HG02852 (cell line): Measurements from ENCODE around the gene SUGT1.
A peak's percentile ranks its signal among the peaks of the same experiment; 100 is the strongest.
"Not testable (repeated sequence)": the region's sequence is repeated elsewhere in the genome, so short reads cannot be mapped to it uniquely, and the experiment has no call there.

Experiments used
- ATAC-seq: cut with Tn5 transposase; IDR thresholded peaks from one replicate; pipeline ENCODE4 v1.9.1; 2021; ENCODE audit warnings: mild to moderate bottlenecking, moderate library complexity; ENCODE audit not compliant: unreplicated experiment

SUGT1 gene

GRCh38 chr13:52665325-52665724, 12.7 kb downstream of the SUGT1 start:
- no peak for ATAC-seq

- ATAC-seq = no peak
Observed at GRCh38 chr13:52669677-52670076, 17.0 kb downstream of the SUGT1 start.

- no peak for ATAC-seq
Observed at GRCh38 chr13:52670726-52671125, 18.1 kb downstream of the SUGT1 start.

- no peak for ATAC-seq
Observed at GRCh38 chr13:52673465-52673864, 20.8 kb downstream of the SUGT1 start.

GRCh38 chr13:52677823-52678222, 25.2 kb downstream of the SUGT1 start:
- ATAC-seq = no peak

- ATAC-seq = not testable (repeated sequence)
Observed at GRCh38 chr13:52685806-52686205, 33.2 kb downstream of the SUGT1 start.

- no peak for ATAC-seq
Observed at GRCh38 chr13:52686376-52686775, 33.7 kb downstream of the SUGT1 start.

- peak; percentile 89 for ATAC-seq
Observed at GRCh38 chr13:52695856-52696255, 43.2 kb downstream of the SUGT1 start.

GRCh38 chr13:52696566-52696965, 43.9 kb downstream of the SUGT1 start:
- ATAC-seq = no peak

- no peak for ATAC-seq
Observed at GRCh38 chr13:52701728-52702465, 49.3 kb downstream of the SUGT1 start.

- ATAC-seq = no peak
Observed at GRCh38 chr13:52703482-52703881, 50.8 kb downstream of the SUGT1 start.

- ATAC-seq = no peak
Observed at GRCh38 chr13:52706081-52706480, 53.4 kb downstream of the SUGT1 start.

- no peak for ATAC-seq
Observed at GRCh38 chr13:52707375-52707774, 54.7 kb downstream of the SUGT1 start.

- ATAC-seq = not testable (repeated sequence)
Observed at GRCh38 chr13:52708266-52708665, 55.6 kb downstream of the SUGT1 start.

GRCh38 chr13:52711286-52711685, 58.6 kb downstream of the SUGT1 start:
- ATAC-seq = no peak

- no peak for ATAC-seq
Observed at GRCh38 chr13:52712385-52712784, 59.7 kb downstream of the SUGT1 start.

- no peak for ATAC-seq
Observed at GRCh38 chr13:52713894-52714293, 61.3 kb downstream of the SUGT1 start.

GRCh38 chr13:52720904-52721303, 68.3 kb downstream of the SUGT1 start:
- ATAC-seq = not testable (repeated sequence)

- not testable (repeated sequence) for ATAC-seq
Observed at GRCh38 chr13:52721356-52721755, 68.7 kb downstream of the SUGT1 start.

- no peak for ATAC-seq
Observed at GRCh38 chr13:52723181-52723580, 70.5 kb downstream of the SUGT1 start.

GRCh38 chr13:52725302-52725701, 72.7 kb downstream of the SUGT1 start:
- no peak for ATAC-seq

GRCh38 chr13:52726258-52726657, 73.6 kb downstream of the SUGT1 start:
- ATAC-seq = no peak

GRCh38 chr13:52734075-52734623, 81.5 kb downstream of the SUGT1 start:
- ATAC-seq = no peak
